ENCODE data around the gene CORO7. TPM values are rescaled to one million over a fixed set of nuclear protein-coding genes. Genes with fewer than 3 reads are reported as not detected.

CORO7 gene
- total RNA-seq, 1 experiment from 2014 or later: 42.1 TPM

- no TSS peak for BruUV-seq (replicated peaks)
- no peak overlapping the region for H3K27ac ChIP-seq
- intact Hi-C loops (cut with micrococcal nuclease; ENCODE audit: unreplicated experiment): no loop called here
- CTCF ChIA-PET: no interaction called here
- no peak overlapping the region for H2AFZ ChIP-seq
- no peaks in the 10 kb centered on the region for H3K9me3 ChIP-seq (ENCODE audit: insufficient read depth, low read depth)
- TF ChIP-seq EZH2 (IDR thresholded peaks at IDR 0.05; ENCODE audit: low read depth): no peak
- TF ChIP-seq CTCF (conservative IDR thresholded peaks at IDR 0.05): no peak
- H4K20me1 ChIP-seq (ENCODE audit: insufficient read depth): peaks cover 31% of the 10 kb centered on the region
- H3K4me1 ChIP-seq (replicated peaks; ENCODE audit: insufficient read depth): no peaks in the 10 kb centered on the region
- no peak overlapping the region for H3K4me2 ChIP-seq
- no peak overlapping the region for H3K4me3 ChIP-seq
- H3K9me2 ChIP-seq (ENCODE audit: insufficient read depth): no peaks in the 10 kb centered on the region
- no peaks in the 10 kb centered on the region for H3K79me2 ChIP-seq (ENCODE audit: low read depth)
- H3F3A ChIP-seq (ENCODE audit: insufficient read depth, low read depth): peaks cover 7% of the 10 kb centered on the region; the same call in 1 of the 2 replicates
- no peak for DNase-seq
- POLR2A ChIA-PET (ENCODE audit: unreplicated experiment): no interaction called here
- no peaks in the 10 kb centered on the region for H3K27me3 ChIP-seq (ENCODE audit: insufficient read depth, low read depth)
- no peaks in the 10 kb centered on the region for H3K36me3 ChIP-seq (ENCODE audit: low read depth)
Observed at GRCh38 chr16:4327386-4328045, 88.9 kb downstream of the CORO7 start.

- CTCF ChIA-PET: no interaction called here
- no peaks in the 10 kb centered on the region for H3K36me3 ChIP-seq (ENCODE audit: low read depth)
Observed at GRCh38 chr16:4325253-4325758, 91.1 kb downstream of the CORO7 start.

More at GRCh38 chr16:4325253-4325758, 91.1 kb downstream of the CORO7 start:
- no peak overlapping the region for H3K27ac ChIP-seq
- H3F3A ChIP-seq (ENCODE audit: insufficient read depth, low read depth): peaks cover 7% of the 10 kb centered on the region; the same call in 1 of the 2 replicates
- no peaks in the 10 kb centered on the region for H3K27me3 ChIP-seq (ENCODE audit: insufficient read depth, low read depth)
- POLR2A ChIA-PET (ENCODE audit: unreplicated experiment): interaction anchor here (0.7 kb wide), 1 partner anchor 13 kb away, joined by 3 read pairs; no protein-coding TSS in a partner anchor
- intact Hi-C loops (cut with micrococcal nuclease; ENCODE audit: unreplicated experiment): no loop called here
- no peak for TF ChIP-seq EZH2 (IDR thresholded peaks at IDR 0.05; ENCODE audit: low read depth)
- no peak for TF ChIP-seq CTCF (conservative IDR thresholded peaks at IDR 0.05)
- H3K79me2 ChIP-seq (ENCODE audit: low read depth): no peaks in the 10 kb centered on the region
- H3K4me3 ChIP-seq: no peak overlapping the region
- H3K4me2 ChIP-seq: no peak overlapping the region
- DNase-seq: no peak
- H3K9me2 ChIP-seq (ENCODE audit: insufficient read depth): no peaks in the 10 kb centered on the region
- no peak overlapping the region for H2AFZ ChIP-seq
- peaks cover 42% of the 10 kb centered on the region for H4K20me1 ChIP-seq (ENCODE audit: insufficient read depth)
- H3K4me1 ChIP-seq (replicated peaks; ENCODE audit: insufficient read depth): no peaks in the 10 kb centered on the region
- no TSS peak for BruUV-seq (replicated peaks)
- no peaks in the 10 kb centered on the region for H3K9me3 ChIP-seq (ENCODE audit: insufficient read depth, low read depth)

Measured in PC-9 (cell line).